ENCODE data around the gene VWA5B1.

- no peak for TF ChIP-seq CTCF (IDR thresholded peaks at IDR 0.05)
- TF ChIP-seq EP300 (IDR thresholded peaks at IDR 0.05), result no peak
- TF ChIP-seq POLR2AphosphoS5 (IDR thresholded peaks at IDR 0.05), result no peak
- TF ChIP-seq POLR2A (IDR thresholded peaks at IDR 0.05), result no peak
Measured at GRCh38 chr1:20252587-20252986, 38.1 kb upstream of the VWA5B1 start.

All from gastroesophageal sphincter (tissue), 3 donors.